ENCODE data around the gene NRSN1. TPM values are rescaled to one million over a fixed set of nuclear protein-coding genes. Genes with fewer than 3 reads are reported as not detected.

Gene NRSN1, protein sequence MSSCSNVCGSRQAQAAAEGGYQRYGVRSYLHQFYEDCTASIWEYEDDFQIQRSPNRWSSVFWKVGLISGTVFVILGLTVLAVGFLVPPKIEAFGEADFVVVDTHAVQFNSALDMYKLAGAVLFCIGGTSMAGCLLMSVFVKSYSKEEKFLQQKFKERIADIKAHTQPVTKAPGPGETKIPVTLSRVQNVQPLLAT
- total RNA-seq (2014; rRNA removed; shearing (Covaris generic)): not detected in 2 replicates

DNA sequence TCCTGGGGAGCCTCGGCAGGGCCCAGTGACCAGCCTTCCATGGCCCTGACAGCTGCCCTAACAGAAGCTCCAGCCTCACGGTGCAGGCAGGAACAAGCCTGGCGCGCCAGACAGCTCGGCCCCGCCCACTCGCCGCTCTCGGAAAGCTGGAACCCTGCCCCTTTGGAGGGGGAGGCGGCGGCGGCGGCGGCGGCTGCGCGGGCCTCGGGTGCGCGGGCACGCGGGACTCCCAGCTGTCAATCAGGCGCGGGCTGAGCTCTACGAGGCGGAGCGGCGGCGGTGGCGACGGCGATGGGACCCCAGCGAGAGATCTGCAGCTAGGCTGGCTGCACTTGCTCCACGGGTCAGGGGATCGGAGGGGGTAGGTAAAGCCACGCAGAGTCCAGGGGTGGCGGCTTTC lies at the start of gene NRSN1:
NRSN1 (plus strand) TSS at position 236 of the 400 bp plus-strand sequence. CDS start 8,113 bp downstream, outside the sequence.
- Histone ChIP-seq H3K4me3 (ENCODE audit: insufficient read depth, low read depth, low read length) (peak within 1 kb of the TSS; percentile 60), H3K36me3 (replicated peaks; ENCODE audit: control insufficient read depth, insufficient read depth, low read length) (no peaks in the 10 kb centered on the region), H3K27me3 (ENCODE audit: control insufficient read depth, insufficient read depth, low read length) (no peaks in the 10 kb centered on the region)
- DNase-seq: peak; percentile 94

DNA sequence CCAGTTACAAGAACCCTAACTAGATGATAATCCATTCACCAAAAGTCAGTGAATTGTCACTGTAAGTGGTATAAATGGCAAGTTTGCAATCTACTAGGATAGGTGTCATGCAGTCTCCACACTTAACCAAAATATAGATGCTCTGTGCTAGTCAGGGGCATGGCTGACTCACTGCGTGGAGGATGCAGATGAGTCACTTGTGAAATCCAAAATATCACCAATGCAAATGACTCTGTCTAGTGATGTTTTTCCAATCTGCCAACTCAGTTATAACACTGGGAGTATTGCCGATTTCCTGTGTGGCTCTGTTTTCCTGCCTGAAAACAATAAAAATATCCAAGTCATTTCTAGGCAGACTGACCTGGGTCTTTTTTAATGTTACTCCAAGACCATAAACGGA lies 47.8 kb upstream of the NRSN1 start:
- H3K27me3 ChIP-seq (ENCODE audit: control insufficient read depth, insufficient read depth, low read length): no peaks in the 10 kb centered on the region
- DNase-seq: no peak
- H3K36me3 ChIP-seq (replicated peaks; ENCODE audit: control insufficient read depth, insufficient read depth, low read length): no peaks in the 10 kb centered on the region
- H3K4me3 ChIP-seq (ENCODE audit: insufficient read depth, low read depth, low read length): no peak overlapping the region

DNA sequence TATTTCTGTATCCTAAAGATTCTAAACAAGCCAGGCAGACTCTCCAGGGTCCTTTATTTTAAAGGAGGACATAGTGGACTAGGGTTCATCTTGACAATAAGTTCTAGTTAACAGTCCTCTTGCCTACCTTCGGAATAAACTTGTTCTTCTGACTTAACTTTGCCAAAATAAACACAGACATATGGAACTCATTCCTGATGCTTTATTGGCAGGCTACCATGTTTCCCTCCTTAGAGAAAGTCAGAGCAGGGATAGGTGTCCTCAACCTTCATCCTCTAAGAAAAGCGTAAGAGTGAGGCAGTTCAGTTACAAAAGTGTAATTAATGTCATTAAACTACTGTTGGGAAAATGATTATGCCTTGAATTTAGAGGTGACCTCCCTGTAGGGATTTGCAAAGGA lies 46.9 kb upstream of the NRSN1 start:
- Histone ChIP-seq H3K27me3 (ENCODE audit: control insufficient read depth, insufficient read depth, low read length) (no peaks in the 10 kb centered on the region), H3K4me3 (ENCODE audit: insufficient read depth, low read depth, low read length) (no peak overlapping the region), H3K36me3 (replicated peaks; ENCODE audit: control insufficient read depth, insufficient read depth, low read length) (no peaks in the 10 kb centered on the region)
- no peak for DNase-seq

DNA sequence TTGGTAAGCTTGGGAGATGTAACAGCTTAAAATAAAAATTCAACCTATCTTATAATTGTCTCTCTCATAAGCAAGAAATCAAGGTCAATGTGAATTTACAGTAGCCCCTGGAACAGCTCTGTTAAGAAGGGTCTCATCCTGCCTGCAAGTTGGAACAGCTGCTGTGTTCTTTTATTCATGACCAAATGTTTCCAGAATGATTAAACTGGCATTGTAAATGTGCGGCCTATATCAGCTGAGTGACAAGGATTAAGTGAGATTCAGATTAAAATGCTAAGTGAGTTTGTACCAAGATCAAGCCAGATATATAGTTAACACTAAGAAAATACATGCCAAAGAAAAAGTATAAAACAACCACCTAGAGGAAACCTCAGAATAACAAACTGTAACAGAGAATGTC lies 45.3 kb upstream of the NRSN1 start:
- no peaks in the 10 kb centered on the region for H3K36me3 ChIP-seq (replicated peaks; ENCODE audit: control insufficient read depth, insufficient read depth, low read length)

DNA sequence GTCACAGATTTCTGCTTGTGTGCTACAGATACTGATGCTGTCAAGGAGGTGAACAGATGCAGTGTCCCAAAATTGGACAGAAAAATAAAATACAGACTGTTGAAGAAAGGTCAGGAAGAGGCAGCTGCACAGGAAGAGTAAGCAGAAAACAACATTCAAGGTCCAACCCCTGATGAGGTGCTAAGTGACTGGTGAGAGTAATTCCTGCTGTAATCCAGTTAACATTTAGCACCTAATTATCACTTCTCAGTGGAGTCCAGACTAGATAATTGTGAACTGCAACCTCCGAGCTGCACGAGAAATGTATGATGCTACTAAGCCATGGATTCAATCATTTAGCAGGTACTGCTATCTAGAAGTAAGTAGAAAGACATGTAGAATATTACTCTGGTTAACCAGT lies 36.3 kb upstream of the NRSN1 start:
- H3K27me3 ChIP-seq (ENCODE audit: control insufficient read depth, insufficient read depth, low read length): peaks cover 2% of the 10 kb centered on the region; the same call in 1 of the 2 replicates
- no peak for DNase-seq

More for the DNA sequence above, 45.3 kb upstream of the NRSN1 start:
- DNase-seq: no peak
- no peaks in the 10 kb centered on the region for H3K27me3 ChIP-seq (ENCODE audit: control insufficient read depth, insufficient read depth, low read length)
- H3K4me3 ChIP-seq (ENCODE audit: insufficient read depth, low read depth, low read length): no peak overlapping the region

DNA sequence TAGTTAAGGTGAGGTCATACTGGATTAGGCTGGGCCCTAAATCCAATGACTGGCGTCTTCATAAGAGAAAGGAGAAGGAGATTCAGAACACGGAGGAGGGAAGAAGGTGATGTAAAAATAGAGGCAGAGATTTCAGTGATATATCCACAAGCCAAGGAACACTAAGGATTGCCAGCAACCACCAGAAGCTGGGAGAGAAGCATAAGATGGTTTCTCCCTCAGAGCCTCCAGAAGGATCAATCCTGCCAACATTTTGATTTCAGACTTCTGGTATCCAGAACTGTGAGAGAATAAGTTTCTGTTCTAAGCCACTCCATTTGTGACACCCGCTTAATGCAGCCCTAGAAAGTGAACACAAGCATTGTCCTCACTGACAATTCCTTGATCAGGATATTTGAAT lies 33.6 kb upstream of the NRSN1 start:
- H3K4me3 ChIP-seq (ENCODE audit: insufficient read depth, low read depth, low read length): no peak overlapping the region
- no peak for DNase-seq
- H3K27me3 ChIP-seq (ENCODE audit: control insufficient read depth, insufficient read depth, low read length): peaks cover 2% of the 10 kb centered on the region; the same call in 1 of the 2 replicates
- no peaks in the 10 kb centered on the region for H3K36me3 ChIP-seq (replicated peaks; ENCODE audit: control insufficient read depth, insufficient read depth, low read length)

More for the DNA sequence above, 36.3 kb upstream of the NRSN1 start:
- no peak overlapping the region for H3K4me3 ChIP-seq (ENCODE audit: insufficient read depth, low read depth, low read length)
- H3K36me3 ChIP-seq (replicated peaks; ENCODE audit: control insufficient read depth, insufficient read depth, low read length): no peaks in the 10 kb centered on the region

DNA sequence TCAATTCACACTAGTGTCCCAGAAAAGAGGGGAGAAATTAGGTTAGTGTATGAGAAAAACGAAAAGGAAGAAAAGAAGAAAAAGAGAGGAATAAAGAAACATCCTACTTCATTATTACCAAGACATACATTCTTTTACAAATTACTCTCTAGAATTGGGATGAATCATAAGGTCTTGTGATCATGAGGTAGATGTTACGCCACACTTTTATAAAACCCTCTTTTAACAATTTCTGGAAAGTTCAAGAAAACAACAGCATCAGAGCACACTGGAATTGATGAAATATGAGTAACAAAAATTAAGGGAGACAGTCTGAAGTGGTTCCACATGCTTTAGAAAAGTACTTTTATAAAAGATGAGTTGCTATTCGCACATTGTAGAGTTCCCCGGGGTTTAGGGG lies 32.6 kb upstream of the NRSN1 start:
- H3K4me3 ChIP-seq (ENCODE audit: insufficient read depth, low read depth, low read length): no peak overlapping the region
- no peak for DNase-seq
- H3K36me3 ChIP-seq (replicated peaks; ENCODE audit: control insufficient read depth, insufficient read depth, low read length): no peaks in the 10 kb centered on the region
- peaks cover 2% of the 10 kb centered on the region; the same call in 1 of the 2 replicates for H3K27me3 ChIP-seq (ENCODE audit: control insufficient read depth, insufficient read depth, low read length)

DNA sequence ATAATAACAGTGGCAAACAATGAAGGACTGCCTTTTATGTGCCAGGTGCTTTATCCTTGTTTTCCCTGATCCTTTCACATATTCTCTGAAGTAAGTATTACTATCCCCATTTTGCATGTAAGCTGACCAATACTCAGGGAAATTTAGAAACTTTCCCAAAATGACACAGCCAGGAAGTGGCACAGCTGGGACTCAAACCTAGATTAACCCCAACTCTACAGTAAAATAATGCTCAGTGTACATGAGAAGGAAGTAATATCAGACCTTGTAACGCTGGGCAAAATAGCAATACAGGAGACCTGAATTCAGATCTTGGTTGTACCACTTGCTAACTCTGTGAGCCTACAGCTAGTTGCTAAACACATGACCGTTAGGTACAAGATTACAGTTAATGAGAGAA lies 26.8 kb upstream of the NRSN1 start:
- H3K27me3 ChIP-seq (ENCODE audit: control insufficient read depth, insufficient read depth, low read length): no peaks in the 10 kb centered on the region; the same call in 1 of the 2 replicates
- H3K4me3 ChIP-seq (ENCODE audit: insufficient read depth, low read depth, low read length): no peak overlapping the region
- H3K36me3 ChIP-seq (replicated peaks; ENCODE audit: control insufficient read depth, insufficient read depth, low read length): no peaks in the 10 kb centered on the region
- no peak for DNase-seq

DNA sequence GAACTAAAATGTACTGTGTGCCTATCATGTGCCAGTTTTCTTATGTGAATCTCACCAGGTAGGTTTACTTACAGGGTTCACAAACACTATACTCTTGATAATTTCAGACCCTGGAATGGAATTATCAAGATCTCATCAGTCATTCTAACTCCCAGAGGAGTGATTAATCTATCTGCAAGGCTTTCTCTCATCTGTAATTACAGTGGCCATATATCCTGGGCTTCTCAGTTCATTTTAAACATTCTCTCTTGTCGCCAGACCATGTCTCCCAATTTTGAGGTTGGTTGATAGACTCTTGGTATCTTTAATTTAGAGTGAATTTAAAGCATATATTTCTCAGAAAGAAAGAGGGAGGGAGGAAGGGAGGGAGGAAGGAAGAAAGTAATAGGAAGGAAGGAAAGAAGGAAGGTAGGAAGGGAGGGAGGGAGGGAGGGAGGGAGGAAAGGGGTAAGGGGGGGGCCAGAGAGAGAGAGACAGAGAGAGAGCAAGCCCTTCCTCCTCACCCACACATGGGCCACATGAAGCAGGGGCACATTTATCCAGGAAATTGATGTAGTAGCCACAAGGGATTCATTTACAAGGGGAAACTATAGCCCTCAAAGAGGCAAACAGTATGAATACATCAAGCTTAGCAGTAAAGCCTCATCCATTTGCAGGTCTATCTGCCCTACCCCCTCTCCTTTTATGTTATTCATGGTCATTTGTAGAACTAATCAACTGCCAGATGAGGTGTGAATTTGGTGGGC lies 25.8 kb upstream of the NRSN1 start:
- no peak for DNase-seq
- no peaks in the 10 kb centered on the region for H3K36me3 ChIP-seq (replicated peaks; ENCODE audit: control insufficient read depth, insufficient read depth, low read length)
- H3K27me3 ChIP-seq (ENCODE audit: control insufficient read depth, insufficient read depth, low read length): no peaks in the 10 kb centered on the region; the same call in 1 of the 2 replicates
- no peak overlapping the region for H3K4me3 ChIP-seq (ENCODE audit: insufficient read depth, low read depth, low read length)

DNA sequence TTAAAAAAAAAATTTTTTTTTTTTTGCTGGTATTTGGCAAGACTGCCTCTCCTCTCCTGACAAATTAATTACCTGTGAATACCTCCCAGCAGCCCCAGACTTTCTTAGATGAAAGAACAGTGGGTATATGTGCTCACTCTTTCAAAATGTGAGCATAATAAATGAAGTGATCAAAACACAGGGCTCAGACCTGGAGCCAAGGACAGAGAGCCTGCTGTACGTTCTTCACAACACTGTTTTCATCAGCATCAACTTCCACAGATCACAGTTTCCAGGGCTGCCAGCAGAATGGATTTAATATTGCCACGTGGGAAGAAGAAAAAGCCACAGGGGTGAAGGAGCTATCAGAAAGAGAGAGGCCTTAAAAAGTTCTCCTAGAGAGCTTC lies 25.3 kb upstream of the NRSN1 start:
- Histone ChIP-seq H3K36me3 (replicated peaks; ENCODE audit: control insufficient read depth, insufficient read depth, low read length) (no peaks in the 10 kb centered on the region), H3K27me3 (ENCODE audit: control insufficient read depth, insufficient read depth, low read length) (no peaks in the 10 kb centered on the region; the same call in 1 of the 2 replicates), H3K4me3 (ENCODE audit: insufficient read depth, low read depth, low read length) (no peak overlapping the region)
- no peak for DNase-seq

DNA sequence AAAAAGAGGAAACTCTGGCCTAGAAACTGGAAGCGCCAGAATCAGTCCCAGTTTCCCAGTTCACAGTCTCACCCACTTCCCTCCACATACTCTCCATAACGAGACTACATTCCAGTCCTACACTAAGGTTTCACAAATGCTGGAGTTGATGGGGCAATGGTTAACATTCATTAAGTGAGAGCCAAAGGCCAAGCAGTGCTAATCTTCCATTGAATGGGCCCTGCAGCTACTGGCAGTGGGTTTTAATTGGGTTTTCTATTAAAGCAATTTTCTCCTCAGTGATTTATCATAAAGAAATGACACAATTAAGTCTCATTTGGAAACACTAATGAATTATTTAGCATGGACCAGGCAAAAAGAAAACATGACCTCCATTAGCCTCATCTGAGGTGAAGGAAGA lies 20.8 kb upstream of the NRSN1 start:
- Histone ChIP-seq H3K4me3 (ENCODE audit: insufficient read depth, low read depth, low read length) (no peak overlapping the region), H3K27me3 (ENCODE audit: control insufficient read depth, insufficient read depth, low read length) (no peaks in the 10 kb centered on the region), H3K36me3 (replicated peaks; ENCODE audit: control insufficient read depth, insufficient read depth, low read length) (no peaks in the 10 kb centered on the region)
- no peak for DNase-seq

DNA sequence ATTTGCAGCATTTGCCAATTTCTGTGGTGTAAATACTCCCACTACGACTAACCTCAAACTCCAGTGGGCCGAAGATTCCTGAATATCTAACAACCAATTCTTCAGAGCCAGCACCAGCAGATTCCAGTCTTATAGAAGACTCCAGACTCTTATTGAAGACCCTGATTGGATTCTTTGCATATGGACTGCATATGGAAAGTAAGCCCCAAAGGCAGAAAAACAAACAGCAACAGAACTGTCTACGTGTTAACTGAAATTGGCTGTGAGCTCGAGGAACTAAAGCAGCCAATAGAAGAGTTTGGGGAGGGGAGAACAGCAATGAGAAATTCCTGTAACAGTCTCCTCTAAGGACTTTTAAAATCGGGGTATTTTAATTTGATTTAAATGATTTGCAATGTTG lies 19.7 kb upstream of the NRSN1 start:
- no peaks in the 10 kb centered on the region for H3K27me3 ChIP-seq (ENCODE audit: control insufficient read depth, insufficient read depth, low read length)
- H3K4me3 ChIP-seq (ENCODE audit: insufficient read depth, low read depth, low read length): no peak overlapping the region
- H3K36me3 ChIP-seq (replicated peaks; ENCODE audit: control insufficient read depth, insufficient read depth, low read length): no peaks in the 10 kb centered on the region
- DNase-seq: no peak

DNA sequence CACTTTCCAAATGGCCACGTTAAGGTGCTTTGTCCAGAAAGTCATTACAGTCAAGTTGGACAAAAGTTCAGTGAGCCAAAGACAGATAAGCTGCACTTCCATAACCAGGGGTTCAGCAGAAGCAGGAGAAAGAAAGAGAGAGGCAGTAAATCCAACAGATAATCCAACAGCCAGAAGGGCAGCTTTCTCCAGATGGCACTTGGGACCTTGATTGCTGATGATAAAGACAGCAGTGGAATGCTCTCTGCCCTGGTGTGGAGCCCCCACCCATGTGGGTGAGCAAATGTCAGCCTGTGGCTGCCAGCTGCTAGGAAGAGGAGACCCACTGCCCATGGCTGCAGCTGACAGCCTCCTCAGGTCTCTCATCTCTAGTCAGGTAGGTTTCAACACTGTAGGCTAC lies 18.7 kb upstream of the NRSN1 start:
- no peak for DNase-seq
- Histone ChIP-seq H3K27me3 (ENCODE audit: control insufficient read depth, insufficient read depth, low read length) (no peaks in the 10 kb centered on the region), H3K4me3 (ENCODE audit: insufficient read depth, low read depth, low read length) (no peak overlapping the region), H3K36me3 (replicated peaks; ENCODE audit: control insufficient read depth, insufficient read depth, low read length) (no peaks in the 10 kb centered on the region)

DNA sequence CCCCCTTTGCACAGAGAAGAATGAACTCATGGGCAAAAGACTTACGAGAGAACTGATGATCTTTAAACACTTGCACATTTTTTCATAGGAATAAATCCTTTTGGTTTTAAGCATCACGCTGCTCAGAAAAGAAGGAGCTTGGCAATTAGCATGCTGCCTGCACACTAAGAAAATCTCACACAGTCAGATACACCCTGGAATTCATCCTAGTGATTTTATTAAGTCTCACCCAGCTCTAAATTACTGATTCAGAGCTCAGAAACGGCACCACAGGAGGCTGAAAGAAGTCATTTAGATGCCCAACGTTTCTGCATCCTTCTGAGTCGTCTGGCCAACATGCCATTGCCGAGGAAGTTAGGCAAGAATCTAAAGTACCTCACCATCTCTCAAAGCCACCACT lies 18.0 kb upstream of the NRSN1 start:
- Histone ChIP-seq H3K4me3 (ENCODE audit: insufficient read depth, low read depth, low read length) (no peak overlapping the region), H3K36me3 (replicated peaks; ENCODE audit: control insufficient read depth, insufficient read depth, low read length) (no peaks in the 10 kb centered on the region), H3K27me3 (ENCODE audit: control insufficient read depth, insufficient read depth, low read length) (no peaks in the 10 kb centered on the region)
- DNase-seq: no peak

DNA sequence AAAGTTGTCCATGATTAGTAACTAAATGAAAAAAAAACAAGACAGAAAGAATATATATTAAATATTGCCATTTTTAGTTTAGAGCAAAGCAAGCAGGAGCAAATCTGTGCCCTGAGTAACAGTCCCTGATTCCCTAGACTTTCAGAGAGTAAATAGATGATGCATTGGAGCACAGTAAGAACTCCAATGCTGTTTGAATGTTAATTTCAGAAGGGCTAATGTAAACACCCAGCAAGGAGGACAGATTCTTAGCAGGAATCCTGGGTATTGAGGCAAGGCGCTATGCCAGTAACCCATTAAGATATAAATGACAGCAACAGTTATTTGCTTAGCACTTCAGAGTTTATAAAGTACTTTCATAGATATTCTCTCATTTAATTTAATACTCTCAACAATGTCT lies 15.6 kb upstream of the NRSN1 start:
- no peak for DNase-seq
- no peaks in the 10 kb centered on the region for H3K36me3 ChIP-seq (replicated peaks; ENCODE audit: control insufficient read depth, insufficient read depth, low read length)
- no peaks in the 10 kb centered on the region for H3K27me3 ChIP-seq (ENCODE audit: control insufficient read depth, insufficient read depth, low read length)
- H3K4me3 ChIP-seq (ENCODE audit: insufficient read depth, low read depth, low read length): no peak overlapping the region

Measured in H7 (cell line).